ENCODE data around the gene ARTN. TPM values are rescaled to one million over a fixed set of nuclear protein-coding genes. Genes with fewer than 3 reads are reported as not detected.

ARTN gene, protein sequence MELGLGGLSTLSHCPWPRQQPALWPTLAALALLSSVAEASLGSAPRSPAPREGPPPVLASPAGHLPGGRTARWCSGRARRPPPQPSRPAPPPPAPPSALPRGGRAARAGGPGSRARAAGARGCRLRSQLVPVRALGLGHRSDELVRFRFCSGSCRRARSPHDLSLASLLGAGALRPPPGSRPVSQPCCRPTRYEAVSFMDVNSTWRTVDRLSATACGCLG
- 1 to 10 TPM in 1 of 2 donors, not detected in 1; 1.2 TPM for total RNA-seq

- H3K9me3 Mint-ChIP-seq: no peaks in the 10 kb centered on the region
- no peak within 1 kb of the TSS for H3K27ac Mint-ChIP-seq
- no peak within 1 kb of the TSS for H3K4me3 Mint-ChIP-seq
- DNase-seq (ENCODE audit: low spot score): peak; percentile 49
- no peak for ATAC-seq
- peaks cover 9 to 20% of the 10 kb centered on the region in 2 donors for H3K27me3 Mint-ChIP-seq
- peaks cover 0 to 15% of the 10 kb centered on the region in 2 donors for H3K4me1 Mint-ChIP-seq (ENCODE audit: low read depth in 2 of 2)
- H3K36me3 Mint-ChIP-seq: no peaks in the 10 kb centered on the region
These were observed at the start of gene ARTN for GRCh38 chr1:43933386-43934100. Gene ARTN (plus strand): TSS chr1:43933801. CDS start chr1:43935657, 1,856 bp downstream.

DNA sequence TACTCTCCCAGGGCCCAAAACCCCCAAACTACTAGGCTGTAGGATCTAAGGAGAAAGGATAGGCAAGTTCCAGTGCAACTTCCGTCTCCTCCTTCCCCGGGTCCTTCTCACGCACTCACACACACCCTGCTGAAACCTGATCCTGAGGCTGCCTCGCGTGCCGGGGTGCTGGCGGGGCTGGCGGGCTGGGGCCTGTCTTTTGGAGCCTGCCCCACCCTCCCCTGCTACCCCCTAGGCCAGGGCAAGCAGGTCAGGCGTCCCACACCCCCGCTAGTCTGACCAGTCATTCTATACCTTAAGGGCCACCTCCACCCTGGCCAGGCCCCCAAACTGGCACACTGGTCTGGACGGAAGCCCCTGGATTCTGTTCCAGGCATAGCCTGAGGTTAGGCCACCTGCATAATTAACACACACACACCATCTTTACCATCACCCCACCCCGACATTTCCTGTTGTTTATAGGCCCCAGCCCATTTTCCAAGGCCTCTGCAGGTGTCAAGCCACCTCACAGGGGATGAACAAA, 48.3 kb upstream of the ARTN start:
- H3K27me3 Mint-ChIP-seq: no peaks in the 10 kb centered on the region
- DNase-seq (ENCODE audit: low spot score) (no peak), ATAC-seq (no peak)
- no peak overlapping the region for H3K27ac Mint-ChIP-seq
- H3K36me3 Mint-ChIP-seq: no peaks in the 10 kb centered on the region
- no peaks in the 10 kb centered on the region for H3K9me3 Mint-ChIP-seq
- H3K4me3 Mint-ChIP-seq: no peak overlapping the region
- no peaks in the 10 kb centered on the region for H3K4me1 Mint-ChIP-seq (ENCODE audit: low read depth in 2 of 2)

GRCh38 chr1:43887748-43888147, 45.9 kb upstream of the ARTN start:
- H3K9me3 Mint-ChIP-seq: no peaks in the 10 kb centered on the region
- ATAC-seq (no peak), DNase-seq (ENCODE audit: low spot score) (no peak)
- H3K4me3 Mint-ChIP-seq: no peak overlapping the region
- no peak overlapping the region for H3K27ac Mint-ChIP-seq
- no peaks in the 10 kb centered on the region for H3K36me3 Mint-ChIP-seq
- H3K27me3 Mint-ChIP-seq: no peaks in the 10 kb centered on the region
- no peaks in the 10 kb centered on the region for H3K4me1 Mint-ChIP-seq (ENCODE audit: low read depth in 2 of 2)

DNA sequence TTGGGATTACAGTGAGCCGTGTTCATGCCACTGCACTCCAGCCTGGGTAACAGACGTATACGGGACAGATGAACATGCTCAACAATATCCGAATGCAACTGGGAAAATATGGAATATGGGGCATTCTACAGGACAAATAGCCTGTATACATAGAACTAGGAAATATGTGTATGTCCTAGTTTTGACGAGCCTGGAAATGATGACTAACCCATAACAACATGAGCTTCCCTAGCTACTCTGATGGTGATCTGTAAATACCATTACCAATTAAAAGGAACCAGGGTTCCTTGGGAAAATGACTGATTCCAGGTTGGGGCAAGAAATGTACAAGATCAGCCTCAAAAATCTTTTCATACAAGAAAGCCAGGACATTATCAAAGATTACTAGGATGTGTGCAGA, 42.8 kb upstream of the ARTN start:
- H3K9me3 Mint-ChIP-seq: no peaks in the 10 kb centered on the region
- no peak overlapping the region for H3K4me3 Mint-ChIP-seq
- no peaks in the 10 kb centered on the region for H3K36me3 Mint-ChIP-seq
- H3K4me1 Mint-ChIP-seq (ENCODE audit: low read depth in 2 of 2): no peaks in the 10 kb centered on the region
- DNase-seq (ENCODE audit: low spot score) (peak; percentile 5), ATAC-seq (no peak)
- H3K27ac Mint-ChIP-seq: no peak overlapping the region
- H3K27me3 Mint-ChIP-seq: no peaks in the 10 kb centered on the region

GRCh38 chr1:43893006-43893405, 40.6 kb upstream of the ARTN start:
- H3K27ac Mint-ChIP-seq: no peak overlapping the region
- no peak overlapping the region for H3K4me3 Mint-ChIP-seq
- no peaks in the 10 kb centered on the region for H3K36me3 Mint-ChIP-seq
- DNase-seq (ENCODE audit: low spot score) (peak; percentile 25), ATAC-seq (no peak)
- peaks cover 0 to 4% of the 10 kb centered on the region in 2 donors for H3K4me1 Mint-ChIP-seq (ENCODE audit: low read depth in 2 of 2)
- no peaks in the 10 kb centered on the region for H3K9me3 Mint-ChIP-seq
- no peaks in the 10 kb centered on the region for H3K27me3 Mint-ChIP-seq

GRCh38 chr1:43898981-43899380, 34.6 kb upstream of the ARTN start:
- no peak for DNase-seq (ENCODE audit: low spot score)
- ATAC-seq: no peak
- Mint-ChIP-seq H3K36me3 (no peaks in the 10 kb centered on the region), H3K27me3 (no peaks in the 10 kb centered on the region), H3K4me1 (ENCODE audit: low read depth in 2 of 2) (peaks cover 0 to 4% of the 10 kb centered on the region in 2 donors), H3K9me3 (no peaks in the 10 kb centered on the region), H3K27ac (no peak overlapping the region), H3K4me3 (no peak overlapping the region)

DNA sequence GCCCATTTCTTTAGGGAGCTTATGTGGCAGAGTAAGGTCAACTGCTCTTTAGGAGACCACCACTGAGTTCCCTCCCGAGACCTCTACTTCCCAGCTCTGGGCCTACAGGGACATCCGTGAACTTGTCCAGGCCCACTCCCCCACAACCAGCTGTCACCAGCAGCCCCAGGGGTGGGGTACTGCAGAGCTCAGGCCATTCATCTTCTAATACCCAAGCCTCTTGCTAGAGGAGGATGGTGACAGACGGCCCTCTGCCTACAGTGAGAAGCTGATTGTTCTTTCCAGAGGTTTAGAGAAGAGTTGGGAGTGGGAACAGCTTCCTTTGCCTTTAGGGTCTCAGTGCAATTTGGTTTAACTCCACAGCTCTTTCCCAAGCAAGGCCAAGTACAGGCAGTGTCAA, 33.2 kb upstream of the ARTN start:
- H3K27ac Mint-ChIP-seq: no peak overlapping the region
- H3K9me3 Mint-ChIP-seq: no peaks in the 10 kb centered on the region
- no peak overlapping the region for H3K4me3 Mint-ChIP-seq
- ATAC-seq: no peak
- H3K4me1 Mint-ChIP-seq (ENCODE audit: low read depth in 2 of 2): peaks cover 0 to 4% of the 10 kb centered on the region in 2 donors
- no peaks in the 10 kb centered on the region for H3K27me3 Mint-ChIP-seq
- no peak for DNase-seq (ENCODE audit: low spot score)
- no peaks in the 10 kb centered on the region for H3K36me3 Mint-ChIP-seq

- Mint-ChIP-seq H3K4me1 (ENCODE audit: low read depth in 2 of 2) (peaks cover 0 to 4% of the 10 kb centered on the region in 2 donors), H3K4me3 (no peak overlapping the region), H3K27ac (no peak overlapping the region), H3K27me3 (no peaks in the 10 kb centered on the region), H3K9me3 (no peaks in the 10 kb centered on the region), H3K36me3 (no peaks in the 10 kb centered on the region)
- ATAC-seq (no peak), DNase-seq (ENCODE audit: low spot score) (no peak)
These were observed 32.2 kb upstream of the ARTN start for GRCh38 chr1:43901196-43901961.

DNA sequence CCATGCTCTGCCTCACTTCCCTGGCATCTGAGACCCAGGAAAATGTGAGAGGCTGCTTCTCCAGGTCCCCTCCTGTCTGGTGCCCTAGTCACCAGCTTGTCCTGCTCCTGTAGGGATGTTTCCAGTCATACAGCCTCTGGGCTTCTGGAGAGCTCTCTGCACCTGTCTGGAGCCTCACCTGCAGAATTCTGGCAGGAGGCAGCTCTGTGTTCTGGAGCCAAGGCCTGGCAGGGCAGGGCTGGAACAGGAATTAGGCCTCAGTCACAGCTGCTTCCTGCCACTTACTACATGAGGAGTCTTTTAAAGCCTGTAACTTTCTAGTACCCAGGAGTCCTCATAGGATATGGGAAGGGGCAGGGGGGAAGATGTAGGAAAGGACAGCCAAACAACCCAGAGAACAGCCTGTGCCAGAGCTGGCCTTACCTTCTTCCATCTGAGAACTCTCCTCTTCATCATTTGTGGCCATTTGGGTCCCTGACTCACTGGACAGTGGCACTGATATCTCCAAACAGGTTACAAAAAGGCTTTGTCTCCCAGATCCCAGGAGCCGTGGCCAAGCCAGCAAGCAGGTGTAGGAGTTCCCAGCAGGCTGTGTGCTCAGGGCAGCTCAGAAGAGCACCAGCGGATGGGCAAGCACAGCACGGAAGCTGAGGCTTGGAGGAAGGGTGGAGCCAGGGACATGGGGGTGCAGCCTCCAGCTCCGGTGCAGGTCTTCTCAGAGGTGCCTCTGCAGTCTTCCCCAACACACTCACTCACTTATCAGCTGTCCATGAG, 31.4 kb upstream of the ARTN start:
- Mint-ChIP-seq H3K36me3 (no peaks in the 10 kb centered on the region), H3K27ac (no peak overlapping the region)
- no peak for ATAC-seq

DNA sequence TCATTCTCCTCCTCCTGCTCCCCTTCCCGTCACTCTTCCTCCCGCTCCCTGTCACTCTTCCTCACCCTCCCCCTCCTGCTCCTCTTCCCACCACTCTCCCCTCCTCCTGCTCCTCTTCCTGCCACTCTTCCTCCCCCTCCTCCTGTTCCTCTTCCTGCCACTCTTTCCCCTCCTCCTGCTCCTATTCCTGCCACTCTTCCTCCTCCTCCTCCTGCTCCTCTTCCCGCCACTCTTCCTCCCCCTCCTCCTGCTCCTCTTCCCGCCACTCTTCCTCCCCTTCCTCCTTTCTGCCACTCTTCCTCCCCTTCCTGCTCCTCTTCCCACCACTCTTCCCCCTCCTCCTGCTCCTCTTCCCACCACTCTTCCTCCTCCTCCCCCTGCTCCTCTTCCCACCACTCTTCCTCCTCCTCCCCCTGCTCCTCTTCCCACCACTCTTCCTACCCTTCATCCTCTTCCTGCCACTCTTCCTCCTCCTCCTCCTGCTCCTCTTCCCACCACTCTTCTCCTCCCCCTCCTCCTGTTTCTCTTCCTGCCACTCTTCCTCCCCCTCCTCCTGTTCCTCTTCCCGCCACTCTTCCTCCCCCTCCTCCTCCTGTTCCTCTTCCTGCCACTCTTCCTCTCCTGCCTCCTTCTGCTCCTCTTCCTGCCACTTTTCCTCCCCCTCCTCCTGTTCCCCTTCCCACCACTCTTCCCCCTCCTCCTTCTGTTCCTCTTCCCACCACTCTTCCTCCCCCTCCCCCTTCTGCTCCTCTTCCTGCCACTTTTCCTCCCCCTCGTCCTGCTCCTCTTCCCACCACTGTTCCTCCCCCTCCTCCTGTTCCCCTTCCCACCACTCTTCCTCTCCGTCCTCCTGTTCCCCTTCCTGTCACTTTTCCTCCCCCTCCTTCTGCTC, 28.7 kb upstream of the ARTN start:
- Mint-ChIP-seq H3K4me1 (ENCODE audit: low read depth in 2 of 2) (no peaks in the 10 kb centered on the region), H3K9me3 (no peaks in the 10 kb centered on the region), H3K36me3 (no peaks in the 10 kb centered on the region), H3K27me3 (no peaks in the 10 kb centered on the region), H3K27ac (no peak overlapping the region), H3K4me3 (no peak overlapping the region)
- ATAC-seq (no peak), DNase-seq (ENCODE audit: low spot score) (no peak)

More for the DNA sequence above, 31.4 kb upstream of the ARTN start:
- DNase-seq (ENCODE audit: low spot score): no peak
- H3K9me3 Mint-ChIP-seq: no peaks in the 10 kb centered on the region
- no peak overlapping the region for H3K4me3 Mint-ChIP-seq
- H3K27me3 Mint-ChIP-seq: no peaks in the 10 kb centered on the region
- peaks cover 0 to 3% of the 10 kb centered on the region in 2 donors for H3K4me1 Mint-ChIP-seq (ENCODE audit: low read depth in 2 of 2)

- Mint-ChIP-seq H3K9me3 (no peaks in the 10 kb centered on the region), H3K4me1 (ENCODE audit: low read depth in 2 of 2) (no peaks in the 10 kb centered on the region), H3K27ac (no peak overlapping the region), H3K27me3 (no peaks in the 10 kb centered on the region), H3K36me3 (no peaks in the 10 kb centered on the region), H3K4me3 (no peak overlapping the region)
- DNase-seq (ENCODE audit: low spot score) (no peak), ATAC-seq (no peak)
These were observed 25.4 kb upstream of the ARTN start for GRCh38 chr1:43908226-43908625.

DNA sequence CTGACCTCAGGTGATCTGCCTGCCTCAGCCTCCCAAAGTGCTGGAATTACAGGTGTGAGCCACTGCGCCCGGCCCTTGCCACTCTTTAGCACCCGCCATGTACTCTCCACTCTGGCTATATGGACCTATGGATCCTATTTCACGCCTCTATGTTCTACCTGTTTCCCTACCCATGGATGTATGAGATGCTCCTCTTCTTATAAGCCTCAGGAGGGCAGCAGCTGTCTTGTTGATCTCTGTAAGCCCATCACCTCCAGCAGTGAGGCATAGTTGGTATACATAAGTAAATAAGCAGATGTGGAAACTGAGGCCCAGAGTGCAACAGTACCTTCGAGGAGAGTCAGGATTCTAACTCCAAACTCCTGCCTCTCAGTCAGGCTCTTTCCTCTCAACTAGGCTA, 24.7 kb upstream of the ARTN start:
- no peaks in the 10 kb centered on the region for H3K27me3 Mint-ChIP-seq
- H3K27ac Mint-ChIP-seq: no peak overlapping the region
- no peaks in the 10 kb centered on the region for H3K9me3 Mint-ChIP-seq
- no peaks in the 10 kb centered on the region for H3K4me1 Mint-ChIP-seq (ENCODE audit: low read depth in 2 of 2)
- no peak overlapping the region for H3K4me3 Mint-ChIP-seq
- DNase-seq (ENCODE audit: low spot score): no peak
- H3K36me3 Mint-ChIP-seq: no peaks in the 10 kb centered on the region
- no peak for ATAC-seq

DNA sequence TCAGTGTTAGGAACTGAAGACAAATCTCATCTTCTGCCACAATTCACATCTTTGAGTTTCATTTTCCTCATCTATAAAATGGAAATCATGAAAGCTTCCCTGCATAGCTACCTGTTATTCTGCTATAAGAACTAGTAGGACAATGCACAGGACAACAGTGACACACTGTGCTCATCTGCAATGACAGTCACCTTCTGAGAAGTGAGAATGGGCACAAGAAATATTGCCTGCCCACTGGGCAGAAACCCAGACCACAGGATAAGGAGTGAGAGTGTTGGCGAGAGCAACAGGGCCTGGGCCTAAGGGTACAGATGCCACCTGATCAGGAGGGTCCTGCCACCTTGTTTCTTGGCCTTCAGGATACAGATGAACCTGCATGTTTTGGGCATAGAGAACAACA, 23.3 kb upstream of the ARTN start:
- no peaks in the 10 kb centered on the region for H3K4me1 Mint-ChIP-seq (ENCODE audit: low read depth in 2 of 2)
- H3K36me3 Mint-ChIP-seq: no peaks in the 10 kb centered on the region
- no peak overlapping the region for H3K27ac Mint-ChIP-seq
- no peaks in the 10 kb centered on the region for H3K27me3 Mint-ChIP-seq
- ATAC-seq (no peak), DNase-seq (ENCODE audit: low spot score) (no peak)
- H3K4me3 Mint-ChIP-seq: no peak overlapping the region
- no peaks in the 10 kb centered on the region for H3K9me3 Mint-ChIP-seq

Measured in natural killer cell treated with Interleukin-12 subunit alpha and Interleukin-12 subunit beta and Interleukin-15 and Interleukin-18, amount 100 ng/mL, for 72 hours (primary cell).